ENCODE results near the gene BAZ2B. TPM values are rescaled to one million over a fixed set of nuclear protein-coding genes. Genes with fewer than 3 reads are reported as not detected.
"Not testable (repeated sequence)": the region's sequence is repeated elsewhere in the genome, so short reads cannot be mapped to it uniquely, and the experiment has no call there.

BAZ2B gene
- total RNA-seq, 4 donors from 2014 or later: 104 to 301 (median 157) TPM

DNA sequence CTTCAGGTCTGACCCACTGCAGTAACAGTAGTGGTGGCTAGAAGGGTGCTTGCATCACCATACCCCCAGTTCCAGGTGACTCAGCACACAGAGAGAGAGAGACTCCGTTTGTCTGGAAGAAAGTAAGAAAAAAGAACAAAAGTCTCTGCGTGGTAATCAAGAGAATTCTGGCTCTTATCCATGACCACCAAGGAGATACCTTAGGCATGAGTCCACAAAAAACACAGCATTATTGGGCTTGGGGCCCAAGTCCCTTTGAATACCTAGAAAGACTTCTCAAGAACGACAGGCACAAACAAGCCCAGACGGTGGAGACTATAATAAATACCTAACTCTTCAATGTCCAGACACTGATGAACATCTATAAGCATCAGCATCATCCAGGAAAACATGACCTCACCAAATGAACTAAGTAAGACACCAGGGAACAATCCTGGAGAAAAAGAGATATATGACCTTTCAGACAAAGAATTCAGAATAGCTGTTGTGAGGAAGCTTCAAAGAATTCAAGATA is 21.7 kb upstream of the BAZ2B start:
- no peak overlapping the region for H3K4me3 ChIP-seq
- no peaks in the 10 kb centered on the region for H3K36me3 ChIP-seq
- TF ChIP-seq POLR2A (IDR thresholded peaks at IDR 0.05) (no peak), CTCF (IDR thresholded peaks at IDR 0.05) (no peak)
- no peak overlapping the region for H3K27ac ChIP-seq
- DNase-seq: no peak
- H3K4me1 ChIP-seq: no peaks in the 10 kb centered on the region
- H3K27me3 ChIP-seq: no peaks in the 10 kb centered on the region
- H3K9me3 ChIP-seq: no peaks in the 10 kb centered on the region

GRCh38 chr2:159637240-159637639 is 20.9 kb upstream of the BAZ2B start:
- Histone ChIP-seq H3K9me3 (no peaks in the 10 kb centered on the region), H3K4me3 (no peak overlapping the region), H3K4me1 (no peaks in the 10 kb centered on the region), H3K27me3 (no peaks in the 10 kb centered on the region), H3K27ac (no peak overlapping the region), H3K36me3 (no peaks in the 10 kb centered on the region)
- TF ChIP-seq POLR2A (IDR thresholded peaks at IDR 0.05) (no peak), CTCF (IDR thresholded peaks at IDR 0.05) (no peak)
- DNase-seq: no peak

- Histone ChIP-seq H3K9me3 (no peaks in the 10 kb centered on the region), H3K36me3 (no peaks in the 10 kb centered on the region), H3K27me3 (no peaks in the 10 kb centered on the region), H3K4me1 (no peaks in the 10 kb centered on the region), H3K4me3 (no peak overlapping the region), H3K27ac (no peak overlapping the region)
- TF ChIP-seq POLR2A (IDR thresholded peaks at IDR 0.05) (no peak), CTCF (IDR thresholded peaks at IDR 0.05) (no peak)
- DNase-seq: no peak
Observed at GRCh38 chr2:159635006-159635789, 18.9 kb upstream of the BAZ2B start.

- no peak for DNase-seq
- no peaks in the 10 kb centered on the region for H3K4me1 ChIP-seq
- no peak overlapping the region for H3K27ac ChIP-seq
- H3K27me3 ChIP-seq: no peaks in the 10 kb centered on the region
- no peaks in the 10 kb centered on the region for H3K36me3 ChIP-seq
- TF ChIP-seq CTCF (IDR thresholded peaks at IDR 0.05) (no peak), POLR2A (IDR thresholded peaks at IDR 0.05) (no peak)
- no peaks in the 10 kb centered on the region for H3K9me3 ChIP-seq
- no peak overlapping the region for H3K4me3 ChIP-seq
Observed at GRCh38 chr2:159633219-159633618, 16.9 kb upstream of the BAZ2B start.

- DNase-seq, H3K4me3 ChIP-seq, H3K27me3 ChIP-seq, H3K4me1 ChIP-seq, H3K9me3 ChIP-seq, H3K36me3 ChIP-seq, H3K27ac ChIP-seq: not testable (repeated sequence)
Observed at GRCh38 chr2:159625628-159626027, 9.3 kb upstream of the BAZ2B start.

- no peaks in the 10 kb centered on the region for H3K27me3 ChIP-seq
- no peak overlapping the region for H3K27ac ChIP-seq
- H3K4me3 ChIP-seq: no peak overlapping the region
- H3K4me1 ChIP-seq: peaks cover 0 to 5% (median 0%) of the 10 kb centered on the region in 4 donors
- no peaks in the 10 kb centered on the region for H3K36me3 ChIP-seq
- no peak for TF ChIP-seq CTCF (IDR thresholded peaks at IDR 0.05)
- TF ChIP-seq POLR2A (IDR thresholded peaks at IDR 0.05): no peak
- no peak for DNase-seq
- no peaks in the 10 kb centered on the region for H3K9me3 ChIP-seq
Observed at GRCh38 chr2:159623436-159623835, 7.1 kb upstream of the BAZ2B start.
